Measurements from ENCODE around the gene GPR150. TPM values are rescaled to one million over a fixed set of nuclear protein-coding genes. Genes with fewer than 3 reads are reported as not detected.

GPR150 gene
- total RNA-seq, 4 donors from 2014 or later: 0.29 to 0.59 (median 0.29) TPM; not detected in 1

- DNase-seq (no peak), ATAC-seq (no peak)
- peaks cover 3 to 7% of the 10 kb centered on the region in 2 donors for H3K4me1 ChIP-seq
- no peaks in the 10 kb centered on the region for H3K9me3 ChIP-seq
- H3K27me3 ChIP-seq: no peaks in the 10 kb centered on the region
- no peak for TF ChIP-seq POLR2A (IDR thresholded peaks at IDR 0.05)
- TF ChIP-seq, protein P1, sequence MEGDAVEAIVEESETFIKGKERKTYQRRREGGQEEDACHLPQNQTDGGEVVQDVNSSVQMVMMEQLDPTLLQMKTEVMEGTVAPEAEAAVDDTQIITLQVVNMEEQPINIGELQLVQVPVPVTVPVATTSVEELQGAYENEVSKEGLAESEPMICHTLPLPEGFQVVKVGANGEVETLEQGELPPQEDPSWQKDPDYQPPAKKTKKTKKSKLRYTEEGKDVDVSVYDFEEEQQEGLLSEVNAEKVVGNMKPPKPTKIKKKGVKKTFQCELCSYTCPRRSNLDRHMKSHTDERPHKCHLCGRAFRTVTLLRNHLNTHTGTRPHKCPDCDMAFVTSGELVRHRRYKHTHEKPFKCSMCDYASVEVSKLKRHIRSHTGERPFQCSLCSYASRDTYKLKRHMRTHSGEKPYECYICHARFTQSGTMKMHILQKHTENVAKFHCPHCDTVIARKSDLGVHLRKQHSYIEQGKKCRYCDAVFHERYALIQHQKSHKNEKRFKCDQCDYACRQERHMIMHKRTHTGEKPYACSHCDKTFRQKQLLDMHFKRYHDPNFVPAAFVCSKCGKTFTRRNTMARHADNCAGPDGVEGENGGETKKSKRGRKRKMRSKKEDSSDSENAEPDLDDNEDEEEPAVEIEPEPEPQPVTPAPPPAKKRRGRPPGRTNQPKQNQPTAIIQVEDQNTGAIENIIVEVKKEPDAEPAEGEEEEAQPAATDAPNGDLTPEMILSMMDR (IDR thresholded peaks at IDR 0.05 in 4 of 5, conservative IDR thresholded peaks at IDR 0.05 in 1 of 5): no peak
- in situ Hi-C loops (cut with MboI; ENCODE audit: low sequenced_read_pairs in 4 of 4) (loop anchor here (5.0 to 25.0 kb wide), 5 partner anchors 65 to 677 kb away; no protein-coding TSS in a partner anchor), intact Hi-C loops (cut with DNase I; ENCODE audit: low total_unique reads) (no loop called here)
- H3K4me3 ChIP-seq: no peak overlapping the region
- H3K36me3 ChIP-seq: no peaks in the 10 kb centered on the region
- no peak overlapping the region for H3K27ac ChIP-seq
These were observed 40.2 kb downstream of the GPR150 start for GRCh38 chr5:95660060-95660459.

- Histone ChIP-seq H3K4me1 (peaks cover 3 to 7% of the 10 kb centered on the region in 2 donors), H3K9me3 (no peaks in the 10 kb centered on the region), H3K4me3 (no peak overlapping the region), H3K36me3 (no peaks in the 10 kb centered on the region), H3K27me3 (no peaks in the 10 kb centered on the region), H3K27ac (no peak overlapping the region)
- intact Hi-C loops (cut with DNase I; ENCODE audit: low total_unique reads) (no loop called here), in situ Hi-C loops (cut with MboI; ENCODE audit: low sequenced_read_pairs in 4 of 4) (loop anchor here (5.0 to 25.0 kb wide), 5 partner anchors 62 to 674 kb away; no protein-coding TSS in a partner anchor)
- TF ChIP-seq, protein P1 (IDR thresholded peaks at IDR 0.05 in 4 of 5, conservative IDR thresholded peaks at IDR 0.05 in 1 of 5): no peak
- no peak for TF ChIP-seq POLR2A (IDR thresholded peaks at IDR 0.05)
- ATAC-seq (no peak), DNase-seq (no peak)
These were observed 43.1 kb downstream of the GPR150 start for GRCh38 chr5:95662946-95663345.

DNA sequence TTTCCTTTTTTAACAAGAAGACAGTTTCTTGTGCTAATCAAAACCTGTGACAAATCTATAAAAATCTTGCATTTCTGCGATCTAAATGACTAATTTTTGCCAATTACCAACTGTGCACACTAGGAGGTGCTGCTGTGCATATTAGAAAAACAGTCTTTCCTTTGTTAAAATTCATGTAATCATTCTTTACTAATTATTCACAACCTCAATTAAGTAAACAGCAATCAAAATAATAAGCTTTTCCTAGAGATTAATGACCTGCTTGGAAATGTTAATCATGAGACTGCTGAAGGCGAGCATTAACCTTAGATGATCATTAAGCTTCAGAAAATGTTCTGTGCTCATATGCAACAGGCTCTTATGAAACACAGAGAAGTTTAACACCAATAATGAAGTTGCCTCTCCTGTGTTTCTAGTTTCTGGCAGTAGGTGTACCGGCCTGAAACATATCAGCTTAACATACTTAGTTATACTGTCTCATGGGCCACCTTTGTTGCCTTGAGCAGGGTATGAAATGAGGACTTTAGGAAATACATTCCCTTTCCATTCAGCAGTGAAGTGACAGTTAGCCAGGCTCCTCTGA is 44.4 kb downstream of the GPR150 start:
- Histone ChIP-seq H3K27ac (peak overlapping the region in 3 of 4 donors; percentile 6 to 54 (median 44)), H3K4me3 (no peak overlapping the region), H3K36me3 (no peaks in the 10 kb centered on the region), H3K27me3 (no peaks in the 10 kb centered on the region), H3K4me1 (peaks cover 9 to 12% of the 10 kb centered on the region in 2 donors), H3K9me3 (no peaks in the 10 kb centered on the region)
- in situ Hi-C loops (cut with MboI; ENCODE audit: low sequenced_read_pairs in 4 of 4) (loop anchor here (5.0 to 25.0 kb wide), 5 partner anchors 61 to 673 kb away; no protein-coding TSS in a partner anchor), intact Hi-C loops (cut with DNase I; ENCODE audit: low total_unique reads) (loop anchor here (1.0 to 2.0 kb wide), 2 partner anchors 67 to 183 kb away; partner anchors contain the start of gene RHOBTB3)
- no peak for DNase-seq
- ATAC-seq: peak in 1 of 2 donors; percentile 64
- TF ChIP-seq, protein P1 (IDR thresholded peaks at IDR 0.05 in 4 of 5, conservative IDR thresholded peaks at IDR 0.05 in 1 of 5): peak; percentile 60 to 94 (median 79)
- no peak for TF ChIP-seq POLR2A (IDR thresholded peaks at IDR 0.05)

GRCh38 chr5:95667061-95667618 is 47.3 kb downstream of the GPR150 start:
- ATAC-seq: no peak
- no peak for TF ChIP-seq POLR2A (IDR thresholded peaks at IDR 0.05)
- TF ChIP-seq, protein P1 (IDR thresholded peaks at IDR 0.05 in 4 of 5, conservative IDR thresholded peaks at IDR 0.05 in 1 of 5): no peak
- in situ Hi-C loops (cut with MboI; ENCODE audit: low sequenced_read_pairs in 4 of 4) (loop anchor here (5.0 to 25.0 kb wide), 6 partner anchors 58 to 670 kb away; no protein-coding TSS in a partner anchor), intact Hi-C loops (cut with DNase I; ENCODE audit: low total_unique reads) (loop anchor here (5.0 kb wide), 2 partner anchors 45 to 105 kb away; no protein-coding TSS in a partner anchor)
- no peak for DNase-seq
- Histone ChIP-seq H3K4me1 (peaks cover 17 to 20% of the 10 kb centered on the region in 2 donors), H3K27me3 (no peaks in the 10 kb centered on the region), H3K27ac (no peak overlapping the region), H3K9me3 (no peaks in the 10 kb centered on the region), H3K4me3 (no peak overlapping the region), H3K36me3 (no peaks in the 10 kb centered on the region)

Data from gastrocnemius medialis (tissue), 4 donors.